Measurements from ENCODE around the gene NTM. TPM values are rescaled to one million over a fixed set of nuclear protein-coding genes. Genes with fewer than 3 reads are reported as not detected.

The NTM gene
- total and polyA plus RNA-seq, 9 donors: 0.16 to 8.5 (median 0.55) TPM; not detected in 3

GRCh38 chr11:132336781-132337535 is 966.5 kb downstream of the NTM start:
- no peak for DNase-seq
- H3K27me3 ChIP-seq: no peaks in the 10 kb centered on the region
- no peaks in the 10 kb centered on the region for H3K9me3 ChIP-seq
- WGBS, 3 donors: 84 to 88% (median 88%) methylated on average over 12 of the region's 12 CpGs
- H3K4me3 ChIP-seq: no peak overlapping the region
- H3K27ac ChIP-seq: no peak overlapping the region
- TF ChIP-seq POLR2A (IDR thresholded peaks at IDR 0.05) (no peak), EP300 (IDR thresholded peaks at IDR 0.05) (no peak)
- TF ChIP-seq, protein P1, sequence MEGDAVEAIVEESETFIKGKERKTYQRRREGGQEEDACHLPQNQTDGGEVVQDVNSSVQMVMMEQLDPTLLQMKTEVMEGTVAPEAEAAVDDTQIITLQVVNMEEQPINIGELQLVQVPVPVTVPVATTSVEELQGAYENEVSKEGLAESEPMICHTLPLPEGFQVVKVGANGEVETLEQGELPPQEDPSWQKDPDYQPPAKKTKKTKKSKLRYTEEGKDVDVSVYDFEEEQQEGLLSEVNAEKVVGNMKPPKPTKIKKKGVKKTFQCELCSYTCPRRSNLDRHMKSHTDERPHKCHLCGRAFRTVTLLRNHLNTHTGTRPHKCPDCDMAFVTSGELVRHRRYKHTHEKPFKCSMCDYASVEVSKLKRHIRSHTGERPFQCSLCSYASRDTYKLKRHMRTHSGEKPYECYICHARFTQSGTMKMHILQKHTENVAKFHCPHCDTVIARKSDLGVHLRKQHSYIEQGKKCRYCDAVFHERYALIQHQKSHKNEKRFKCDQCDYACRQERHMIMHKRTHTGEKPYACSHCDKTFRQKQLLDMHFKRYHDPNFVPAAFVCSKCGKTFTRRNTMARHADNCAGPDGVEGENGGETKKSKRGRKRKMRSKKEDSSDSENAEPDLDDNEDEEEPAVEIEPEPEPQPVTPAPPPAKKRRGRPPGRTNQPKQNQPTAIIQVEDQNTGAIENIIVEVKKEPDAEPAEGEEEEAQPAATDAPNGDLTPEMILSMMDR (IDR thresholded peaks at IDR 0.05): no peak
- no peaks in the 10 kb centered on the region for H3K4me1 ChIP-seq (ENCODE audit: insufficient read depth)
- intact Hi-C loops (cut with DNase I): no loop called here
- no peaks in the 10 kb centered on the region for H3K36me3 ChIP-seq

- no peaks in the 10 kb centered on the region for H3K9me3 ChIP-seq
- intact Hi-C loops (cut with DNase I): no loop called here
- WGBS, 3 donors: 57 to 65% (median 64%) methylated on average over 2 of the region's 2 CpGs
Observed at GRCh38 chr11:132337819-132338416, 967.5 kb downstream of the NTM start.

DNA sequence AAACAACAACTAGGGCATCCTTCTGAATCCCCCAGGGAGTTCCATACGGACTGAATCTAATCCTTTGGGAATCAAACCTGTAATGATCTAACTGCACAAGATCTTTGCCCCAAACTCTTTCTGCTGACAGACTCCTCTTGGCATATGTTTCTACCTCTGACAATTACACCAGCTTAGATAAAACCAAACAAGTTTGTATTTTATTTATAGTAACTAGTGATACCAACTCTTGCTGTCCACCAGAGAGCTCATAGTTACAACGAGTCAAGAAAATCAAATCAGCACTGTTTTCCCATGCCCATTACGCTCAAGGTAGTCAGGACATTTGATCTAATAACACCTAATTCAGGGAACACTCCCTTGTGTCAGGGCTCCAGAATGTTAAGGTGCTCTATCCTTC is 972.0 kb downstream of the NTM start:
- Histone ChIP-seq H3K9me3 (no peaks in the 10 kb centered on the region), H3K4me3 (no peak overlapping the region), H3K27ac (no peak overlapping the region), H3K27me3 (no peaks in the 10 kb centered on the region), H3K36me3 (no peaks in the 10 kb centered on the region), H3K4me1 (ENCODE audit: insufficient read depth) (no peaks in the 10 kb centered on the region)
- WGBS, 3 donors: 52 to 60% (median 52%) methylated on average over 3 of the region's 3 CpGs
- no peak for DNase-seq
- no peak for TF ChIP-seq POLR2A (IDR thresholded peaks at IDR 0.05)
- TF ChIP-seq EP300 (IDR thresholded peaks at IDR 0.05): no peak
- TF ChIP-seq, protein P1 (IDR thresholded peaks at IDR 0.05): no peak
- intact Hi-C loops (cut with DNase I): no loop called here

More at GRCh38 chr11:132337819-132338416, 967.5 kb downstream of the NTM start:
- H3K27ac ChIP-seq: no peak overlapping the region
- TF ChIP-seq, protein P1 (IDR thresholded peaks at IDR 0.05): no peak
- TF ChIP-seq POLR2A (IDR thresholded peaks at IDR 0.05): no peak
- no peak for TF ChIP-seq EP300 (IDR thresholded peaks at IDR 0.05)
- H3K4me3 ChIP-seq: no peak overlapping the region
- DNase-seq: no peak
- H3K4me1 ChIP-seq (ENCODE audit: insufficient read depth): no peaks in the 10 kb centered on the region
- H3K36me3 ChIP-seq: no peaks in the 10 kb centered on the region
- H3K27me3 ChIP-seq: no peaks in the 10 kb centered on the region

GRCh38 chr11:132343445-132344175 is 973.2 kb downstream of the NTM start:
- H3K27me3 ChIP-seq: no peaks in the 10 kb centered on the region
- no peaks in the 10 kb centered on the region for H3K4me1 ChIP-seq (ENCODE audit: insufficient read depth)
- H3K36me3 ChIP-seq: no peaks in the 10 kb centered on the region
- H3K27ac ChIP-seq: no peak overlapping the region
- H3K4me3 ChIP-seq: no peak overlapping the region
- no peaks in the 10 kb centered on the region for H3K9me3 ChIP-seq
- WGBS, 3 donors: 35 to 37% (median 36%) methylated on average over 5 of the region's 5 CpGs
- no peak for TF ChIP-seq EP300 (IDR thresholded peaks at IDR 0.05)
- no peak for TF ChIP-seq POLR2A (IDR thresholded peaks at IDR 0.05)
- TF ChIP-seq, protein P1 (IDR thresholded peaks at IDR 0.05): no peak
- DNase-seq: no peak
- intact Hi-C loops (cut with DNase I): no loop called here
